T-helper 1 cell treated with Interleukin-12 subunit alpha and Interleukin-12 subunit beta and Interleukin-4 antibody, amounts not matched to agents 30 μg/mL and 1 μg/mL, for 36 hours (primary cell): ENCODE data around the gene CAMTA1.
"Not testable (repeated sequence)": the region's sequence is repeated elsewhere in the genome, so short reads cannot be mapped to it uniquely, and the experiment has no call there.

Source experiments
- H3K27ac Mint-ChIP-seq: one replicate; pipeline ENCODE4 v1.8.0; 2021; ENCODE audit warnings: mild to moderate bottlenecking, mixed read lengths
- H3K27me3 Mint-ChIP-seq: one replicate; pipeline ENCODE4 v1.8.0; 2021; ENCODE audit warnings: low read depth, mixed read lengths
- H3K36me3 Mint-ChIP-seq: one replicate; pipeline ENCODE4 v1.8.0; 2021; ENCODE audit warnings: low read depth, mixed read lengths
- H3K4me1 Mint-ChIP-seq: one replicate; pipeline ENCODE4 v1.8.0; 2021; ENCODE audit warnings: low read depth, mixed read lengths
- H3K4me3 Mint-ChIP-seq: one replicate; pipeline ENCODE4 v1.8.0; 2021; ENCODE audit warnings: mild to moderate bottlenecking, moderate library complexity, mixed read lengths
- H3K9me3 Mint-ChIP-seq: one replicate; pipeline ENCODE4 v1.8.0; 2021; ENCODE audit warnings: mixed read lengths

Gene CAMTA1

GRCh38 chr1:7594002-7594713 lies 808.9 kb downstream of the CAMTA1 start:
- Mint-ChIP-seq H3K36me3 (no peaks in the 10 kb centered on the region), H3K4me3 (no peak overlapping the region), H3K27ac (no peak overlapping the region), H3K27me3 (no peaks in the 10 kb centered on the region), H3K9me3 (no peaks in the 10 kb centered on the region), H3K4me1 (no peaks in the 10 kb centered on the region)

- Mint-ChIP-seq H3K27ac (no peak overlapping the region), H3K4me3 (no peak overlapping the region), H3K36me3 (no peaks in the 10 kb centered on the region), H3K4me1 (no peaks in the 10 kb centered on the region), H3K27me3 (no peaks in the 10 kb centered on the region), H3K9me3 (no peaks in the 10 kb centered on the region)
Observed at GRCh38 chr1:7594714-7595295, 809.6 kb downstream of the CAMTA1 start.

- H3K27me3 Mint-ChIP-seq, result no peaks in the 10 kb centered on the region
- no peak overlapping the region for H3K4me3 Mint-ChIP-seq
- H3K9me3 Mint-ChIP-seq, result no peaks in the 10 kb centered on the region
- no peak overlapping the region for H3K27ac Mint-ChIP-seq
- H3K4me1 Mint-ChIP-seq, result no peaks in the 10 kb centered on the region
- H3K36me3 Mint-ChIP-seq, result no peaks in the 10 kb centered on the region
Observed at GRCh38 chr1:7595336-7595735, 810.1 kb downstream of the CAMTA1 start.

- H3K9me3 Mint-ChIP-seq, result no peaks in the 10 kb centered on the region
- H3K36me3 Mint-ChIP-seq, result no peaks in the 10 kb centered on the region
- H3K4me3 Mint-ChIP-seq, result no peak overlapping the region
- H3K4me1 Mint-ChIP-seq, result no peaks in the 10 kb centered on the region
- H3K27ac Mint-ChIP-seq, result no peak overlapping the region
- no peaks in the 10 kb centered on the region for H3K27me3 Mint-ChIP-seq
Observed at GRCh38 chr1:7596126-7596965, 811.1 kb downstream of the CAMTA1 start.

- not testable (repeated sequence) for H3K4me1 Mint-ChIP-seq, H3K27ac Mint-ChIP-seq, H3K4me3 Mint-ChIP-seq, H3K27me3 Mint-ChIP-seq, H3K36me3 Mint-ChIP-seq, H3K9me3 Mint-ChIP-seq
Observed at GRCh38 chr1:7598058-7598457, 812.8 kb downstream of the CAMTA1 start.

- H3K4me3 Mint-ChIP-seq, H3K4me1 Mint-ChIP-seq, H3K27ac Mint-ChIP-seq, H3K9me3 Mint-ChIP-seq, H3K27me3 Mint-ChIP-seq, H3K36me3 Mint-ChIP-seq: not testable (repeated sequence)
Observed at GRCh38 chr1:7604906-7605305, 819.7 kb downstream of the CAMTA1 start.

GRCh38 chr1:7606096-7606495 lies 820.8 kb downstream of the CAMTA1 start:
- H3K9me3 Mint-ChIP-seq, result no peaks in the 10 kb centered on the region
- no peaks in the 10 kb centered on the region for H3K4me1 Mint-ChIP-seq
- no peak overlapping the region for H3K4me3 Mint-ChIP-seq
- no peaks in the 10 kb centered on the region for H3K36me3 Mint-ChIP-seq
- no peaks in the 10 kb centered on the region for H3K27me3 Mint-ChIP-seq
- no peak overlapping the region for H3K27ac Mint-ChIP-seq

- no peaks in the 10 kb centered on the region for H3K4me1 Mint-ChIP-seq
Observed at GRCh38 chr1:7607097-7607496, 821.8 kb downstream of the CAMTA1 start.

GRCh38 chr1:7608628-7609305 lies 823.5 kb downstream of the CAMTA1 start:
- Mint-ChIP-seq H3K4me1 (no peaks in the 10 kb centered on the region), H3K27ac (no peak overlapping the region), H3K4me3 (no peak overlapping the region), H3K36me3 (no peaks in the 10 kb centered on the region), H3K9me3 (no peaks in the 10 kb centered on the region), H3K27me3 (no peaks in the 10 kb centered on the region)

More at GRCh38 chr1:7607097-7607496, 821.8 kb downstream of the CAMTA1 start:
- H3K4me3 Mint-ChIP-seq, result no peak overlapping the region
- no peaks in the 10 kb centered on the region for H3K27me3 Mint-ChIP-seq
- H3K9me3 Mint-ChIP-seq, result no peaks in the 10 kb centered on the region
- no peak overlapping the region for H3K27ac Mint-ChIP-seq
- no peaks in the 10 kb centered on the region for H3K36me3 Mint-ChIP-seq

GRCh38 chr1:7609311-7609994 lies 824.2 kb downstream of the CAMTA1 start:
- H3K4me3 Mint-ChIP-seq, result no peak overlapping the region
- no peak overlapping the region for H3K27ac Mint-ChIP-seq
- H3K27me3 Mint-ChIP-seq, result no peaks in the 10 kb centered on the region
- H3K36me3 Mint-ChIP-seq, result no peaks in the 10 kb centered on the region
- H3K4me1 Mint-ChIP-seq, result no peaks in the 10 kb centered on the region
- H3K9me3 Mint-ChIP-seq, result no peaks in the 10 kb centered on the region

- H3K4me1 Mint-ChIP-seq, result no peaks in the 10 kb centered on the region
- H3K27ac Mint-ChIP-seq, result no peak overlapping the region
- no peaks in the 10 kb centered on the region for H3K9me3 Mint-ChIP-seq
- no peak overlapping the region for H3K4me3 Mint-ChIP-seq
- no peaks in the 10 kb centered on the region for H3K36me3 Mint-ChIP-seq
- H3K27me3 Mint-ChIP-seq, result no peaks in the 10 kb centered on the region
Observed at GRCh38 chr1:7610106-7610731, 825.0 kb downstream of the CAMTA1 start.

GRCh38 chr1:7610936-7611335 lies 825.7 kb downstream of the CAMTA1 start:
- Mint-ChIP-seq H3K4me1 (no peaks in the 10 kb centered on the region), H3K9me3 (no peaks in the 10 kb centered on the region), H3K27me3 (no peaks in the 10 kb centered on the region), H3K36me3 (no peaks in the 10 kb centered on the region), H3K4me3 (no peak overlapping the region), H3K27ac (no peak overlapping the region)

- H3K4me1 Mint-ChIP-seq, result no peaks in the 10 kb centered on the region
Observed at GRCh38 chr1:7611421-7612010, 826.3 kb downstream of the CAMTA1 start.

More at GRCh38 chr1:7611421-7612010, 826.3 kb downstream of the CAMTA1 start:
- Mint-ChIP-seq H3K4me3 (no peak overlapping the region), H3K27ac (no peak overlapping the region), H3K36me3 (no peaks in the 10 kb centered on the region), H3K9me3 (no peaks in the 10 kb centered on the region), H3K27me3 (no peaks in the 10 kb centered on the region)
